ENCODE data around the gene GLDN.
"Not testable (repeated sequence)": the region's sequence is repeated elsewhere in the genome, so short reads cannot be mapped to it uniquely, and the experiment has no call there.

Gene GLDN

GRCh38 chr15:51390966-51391422 is 49.5 kb downstream of the GLDN start:
- DNase-seq: no peak

GRCh38 chr15:51396921-51397320 is 55.5 kb downstream of the GLDN start:
- no peak for DNase-seq

DNA sequence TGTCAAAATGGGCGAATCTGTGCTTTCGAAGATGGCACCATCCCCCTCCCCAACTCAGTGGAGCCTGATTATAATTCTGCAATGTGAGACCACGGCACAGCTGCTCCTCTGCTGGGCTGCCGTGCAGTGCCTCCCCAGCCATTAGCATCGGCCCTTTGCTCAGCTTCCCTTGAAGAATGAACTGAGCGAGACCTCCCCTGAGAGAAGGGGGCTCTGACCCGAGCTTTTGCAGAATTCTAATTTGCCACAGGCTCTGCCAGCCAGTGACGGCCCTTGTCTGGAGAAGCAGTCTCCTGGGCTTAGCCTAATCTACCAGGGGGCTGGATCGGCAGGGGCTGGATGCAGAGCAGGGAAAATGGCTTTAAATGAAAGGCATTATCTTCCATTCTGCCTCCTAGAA is 57.2 kb downstream of the GLDN start:
- DNase-seq: no peak

GRCh38 chr15:51401051-51401780 is 59.8 kb downstream of the GLDN start:
- DNase-seq: no peak

DNA sequence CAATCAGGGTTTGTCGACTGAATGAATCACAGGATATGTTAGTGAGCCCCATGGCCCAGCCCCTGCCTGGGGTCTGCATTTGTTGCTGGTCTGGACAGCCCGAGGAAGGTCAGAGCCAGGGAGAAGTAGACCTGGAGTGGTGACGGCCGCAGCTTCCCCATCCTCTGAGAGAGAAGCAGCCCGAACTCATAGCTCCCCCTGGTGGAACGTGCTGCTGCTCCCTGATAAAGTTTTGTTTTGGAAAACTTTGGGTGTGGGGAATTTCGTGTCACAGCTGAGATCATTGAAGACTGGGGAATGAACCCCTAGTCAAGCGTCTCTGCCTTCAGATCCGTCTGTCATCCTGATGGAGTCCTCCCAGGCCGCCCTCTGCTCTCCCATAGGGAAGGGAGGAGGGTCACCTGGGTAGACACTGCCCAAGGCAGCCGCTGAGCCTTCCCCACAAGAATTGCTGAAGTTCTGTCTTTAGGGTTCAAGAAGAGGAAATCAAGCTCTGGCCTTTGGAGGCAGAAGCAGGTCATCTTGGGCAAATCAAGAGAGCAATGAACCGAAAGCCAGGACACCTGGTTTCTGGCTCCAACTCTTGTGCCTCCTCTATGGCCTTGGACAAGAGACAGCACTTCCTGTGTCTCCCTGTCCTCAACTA is 60.5 kb downstream of the GLDN start:
- no peak for DNase-seq

DNA sequence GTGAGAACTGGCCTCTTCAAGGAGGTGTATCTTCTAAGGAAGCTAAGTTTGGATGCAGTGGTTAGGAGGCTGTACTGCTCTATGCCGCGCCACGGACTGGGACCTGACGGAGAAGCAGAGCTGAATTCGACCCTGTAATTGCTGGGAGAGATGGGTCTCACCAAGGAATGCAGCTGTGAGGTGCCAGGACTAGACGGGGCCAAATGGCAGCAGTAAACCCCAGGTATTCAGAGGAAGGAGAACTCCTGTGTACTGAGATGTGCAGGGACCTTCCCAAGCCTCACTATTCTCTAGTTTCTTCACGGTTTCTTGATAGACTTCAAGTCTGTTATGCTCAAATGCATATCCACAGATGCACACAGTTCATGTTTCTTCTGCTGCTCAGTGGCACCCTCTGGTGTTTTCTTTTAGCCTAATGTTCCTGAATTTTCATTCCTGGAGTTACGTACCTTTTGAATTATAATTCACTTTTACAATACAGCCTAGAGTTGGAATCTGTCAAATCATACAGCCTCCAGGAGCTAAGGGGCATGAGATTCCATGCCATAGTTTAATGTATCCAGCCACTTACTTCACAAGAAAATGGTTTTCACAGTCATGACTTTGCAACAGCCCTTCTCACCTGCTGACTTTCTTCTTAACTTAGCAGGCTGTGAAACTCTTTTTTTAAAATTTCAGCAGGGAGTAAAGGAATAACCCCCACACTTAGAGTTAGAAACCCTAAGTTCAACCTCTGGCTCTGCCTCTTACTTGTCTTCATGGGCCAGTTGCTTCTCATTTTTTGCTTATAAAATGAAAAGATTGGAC is 61.8 kb downstream of the GLDN start:
- no peak for DNase-seq

DNA sequence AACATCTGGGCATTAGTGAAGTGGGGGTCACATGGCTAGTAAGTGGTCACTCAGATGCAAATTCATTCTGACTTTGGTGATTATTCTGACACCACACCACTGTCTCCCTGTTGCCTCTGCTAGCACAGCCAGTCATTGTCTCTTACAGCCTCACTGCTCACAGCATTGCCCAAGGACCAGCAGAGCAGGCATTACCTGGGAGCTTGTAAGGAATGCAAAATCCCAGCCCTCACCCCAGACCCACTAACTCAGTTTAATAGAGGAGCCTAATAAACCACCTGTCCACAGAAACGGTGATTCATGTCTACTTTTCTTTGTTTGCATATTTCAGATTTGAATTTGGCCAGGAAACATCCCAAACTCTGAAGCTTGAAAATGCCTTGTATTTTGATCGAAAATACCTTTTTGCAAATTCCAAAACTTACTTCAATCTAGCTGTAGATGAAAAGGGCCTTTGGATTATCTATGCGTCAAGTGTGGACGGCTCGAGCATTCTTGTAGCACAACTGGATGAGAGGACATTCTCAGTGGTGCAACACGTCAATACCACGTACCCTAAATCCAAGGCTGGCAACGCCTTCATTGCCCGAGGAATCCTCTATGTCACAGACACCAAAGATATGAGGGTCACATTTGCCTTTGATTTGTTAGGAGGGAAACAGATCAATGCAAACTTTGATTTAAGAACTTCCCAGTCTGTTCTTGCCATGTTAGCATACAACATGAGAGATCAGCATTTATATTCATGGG is 62.7 kb downstream of the GLDN start:
- DNase-seq: no peak

DNA sequence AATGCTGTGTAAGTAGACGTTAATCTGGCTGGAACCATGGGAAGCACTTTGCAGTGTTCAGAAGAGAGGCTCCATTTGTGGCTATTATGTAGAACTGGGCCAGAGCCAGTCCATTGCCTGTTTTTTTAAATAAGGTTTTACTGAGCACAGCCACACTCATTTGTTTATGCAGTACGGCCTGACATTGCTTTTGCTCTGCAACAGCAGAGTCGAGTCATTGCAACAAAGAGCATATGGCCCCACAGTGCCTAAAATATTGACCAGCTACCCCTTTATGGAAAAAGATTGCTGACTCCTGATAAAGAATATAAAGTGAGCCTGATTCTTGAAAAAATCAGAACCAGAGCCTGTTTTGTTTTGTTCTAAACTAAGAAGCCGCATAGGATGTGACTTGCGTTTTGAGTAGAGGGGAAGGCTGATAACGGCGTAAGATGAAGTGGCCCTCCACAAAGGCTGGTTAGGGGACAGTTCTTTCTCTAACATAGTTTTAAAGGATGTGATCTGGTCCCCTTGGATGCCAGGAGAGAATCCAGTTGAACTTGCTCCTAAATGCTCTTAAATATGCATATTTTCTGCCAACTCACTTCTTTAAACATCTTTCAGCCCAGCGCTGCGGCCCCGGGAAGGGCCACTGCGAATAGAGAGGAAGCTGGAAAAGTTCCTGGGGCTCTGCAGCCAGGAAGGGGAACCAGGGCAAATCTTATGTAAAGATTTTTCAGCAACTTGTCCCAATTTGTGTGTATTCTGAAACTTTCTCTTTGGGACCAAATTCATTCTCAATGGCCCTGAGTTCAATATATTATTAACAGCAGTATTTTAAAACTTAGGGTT is 64.5 kb downstream of the GLDN start:
- no peak for DNase-seq

DNA sequence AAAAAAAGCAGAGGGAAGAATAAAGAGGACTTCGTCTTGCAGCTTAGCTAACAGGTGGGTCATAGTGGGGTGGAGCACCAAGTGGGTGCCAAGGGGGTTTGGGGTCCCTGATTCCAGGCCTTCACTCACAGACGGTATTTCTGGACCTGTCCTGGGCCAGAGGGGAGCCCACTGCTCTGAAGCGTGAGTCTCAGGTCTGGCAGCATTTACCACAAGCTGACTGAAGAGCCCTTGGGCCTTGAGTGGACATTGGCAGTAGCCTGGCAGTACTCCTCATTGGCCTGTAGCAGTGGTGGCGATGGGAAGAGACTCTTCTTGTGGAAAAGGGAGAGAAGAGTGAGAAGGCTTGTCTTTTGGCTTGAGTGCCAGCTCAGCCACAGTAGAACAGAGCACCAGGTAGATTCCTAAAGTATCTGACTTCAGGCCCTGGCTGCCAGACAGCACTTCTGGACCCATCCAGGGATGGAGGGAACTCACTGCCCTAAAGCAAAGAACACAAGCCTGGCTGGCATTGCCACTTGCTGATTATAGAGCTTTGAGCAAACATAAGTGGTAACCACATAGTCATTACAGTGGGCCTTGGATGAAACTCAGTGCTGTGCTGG is 72.9 kb downstream of the GLDN start:
- no peak for DNase-seq

DNA sequence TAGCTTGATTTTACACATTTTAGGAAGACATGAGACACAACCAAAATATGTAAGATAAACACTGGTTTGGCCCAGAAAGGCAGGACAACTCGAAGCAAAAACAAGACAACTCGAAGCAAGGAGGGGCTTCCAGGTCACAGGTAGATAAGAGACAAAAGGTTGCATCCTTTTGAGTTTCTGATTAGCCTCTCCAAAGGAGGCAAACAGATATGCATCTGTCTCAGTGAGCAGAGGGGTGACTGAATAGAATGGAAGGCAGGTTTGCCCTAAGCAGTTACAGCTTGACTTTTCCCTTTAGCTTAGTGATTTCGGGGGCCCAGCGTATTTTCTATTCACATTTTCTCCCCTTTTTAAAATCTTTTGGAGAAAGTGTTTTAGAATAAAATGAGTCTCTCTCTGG is 74.7 kb downstream of the GLDN start:
- no peak for DNase-seq

DNA sequence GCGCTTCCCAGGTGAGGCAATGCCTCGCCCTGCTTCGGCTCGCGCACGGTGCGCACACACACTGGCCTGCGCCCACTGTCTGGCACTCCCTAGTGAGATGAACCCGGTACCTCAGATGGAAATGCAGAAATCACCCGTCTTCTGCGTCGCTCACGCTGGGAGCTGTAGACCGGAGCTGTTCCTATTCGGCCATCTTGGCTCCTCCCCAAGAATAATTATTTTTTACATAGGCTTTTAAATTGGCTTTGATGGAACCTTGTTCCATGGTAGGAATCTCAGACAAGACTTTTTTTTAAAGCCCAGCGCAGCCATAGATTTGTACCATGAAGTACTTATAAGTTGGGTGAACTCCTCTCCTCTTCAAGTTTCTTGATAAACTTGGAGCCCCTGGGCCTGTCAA is 81.6 kb downstream of the GLDN start:
- DNase-seq: not testable (repeated sequence)

DNA sequence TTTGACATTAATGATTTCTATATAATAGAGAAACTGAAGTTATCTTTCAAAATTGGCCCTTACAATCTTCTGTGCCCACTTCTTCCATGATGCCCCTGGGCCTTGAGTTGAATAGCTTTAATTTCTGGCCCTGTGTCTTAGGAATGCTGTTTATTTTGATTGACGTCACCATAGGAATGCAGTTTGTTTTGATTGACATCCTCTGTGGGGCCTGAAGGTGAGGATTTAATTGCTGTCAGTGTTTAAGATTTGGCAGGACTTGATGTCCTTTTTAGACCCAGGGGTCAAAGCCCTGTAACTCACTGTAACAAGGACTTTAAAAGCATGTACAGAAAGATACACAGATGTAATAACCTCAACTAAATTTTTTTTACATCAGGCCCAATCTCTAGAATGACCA is 83.3 kb downstream of the GLDN start:
- no peak for DNase-seq

- DNase-seq: no peak
Measured at GRCh38 chr15:51425517-51426040, 84.1 kb downstream of the GLDN start.

DNA sequence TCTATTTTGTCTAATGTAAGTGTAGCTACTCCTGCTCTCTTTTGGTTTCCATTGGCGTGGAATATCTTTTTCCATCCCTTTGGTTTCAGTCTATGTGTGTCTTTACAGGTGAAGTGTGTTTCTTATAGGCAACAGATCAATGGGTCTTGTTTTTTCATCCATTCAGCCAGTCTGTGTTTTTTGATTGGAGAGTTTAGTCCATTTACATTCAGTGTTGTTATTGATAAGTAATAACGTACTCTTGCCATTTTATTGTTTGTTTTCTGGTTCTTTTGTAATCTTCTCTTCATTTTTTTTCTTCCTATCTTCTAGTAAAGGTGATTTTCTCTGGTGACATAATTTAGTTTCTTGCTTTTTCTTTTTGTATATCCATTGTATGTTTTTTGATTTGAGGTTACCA is 97.1 kb downstream of the GLDN start:
- no peak for DNase-seq

DNA sequence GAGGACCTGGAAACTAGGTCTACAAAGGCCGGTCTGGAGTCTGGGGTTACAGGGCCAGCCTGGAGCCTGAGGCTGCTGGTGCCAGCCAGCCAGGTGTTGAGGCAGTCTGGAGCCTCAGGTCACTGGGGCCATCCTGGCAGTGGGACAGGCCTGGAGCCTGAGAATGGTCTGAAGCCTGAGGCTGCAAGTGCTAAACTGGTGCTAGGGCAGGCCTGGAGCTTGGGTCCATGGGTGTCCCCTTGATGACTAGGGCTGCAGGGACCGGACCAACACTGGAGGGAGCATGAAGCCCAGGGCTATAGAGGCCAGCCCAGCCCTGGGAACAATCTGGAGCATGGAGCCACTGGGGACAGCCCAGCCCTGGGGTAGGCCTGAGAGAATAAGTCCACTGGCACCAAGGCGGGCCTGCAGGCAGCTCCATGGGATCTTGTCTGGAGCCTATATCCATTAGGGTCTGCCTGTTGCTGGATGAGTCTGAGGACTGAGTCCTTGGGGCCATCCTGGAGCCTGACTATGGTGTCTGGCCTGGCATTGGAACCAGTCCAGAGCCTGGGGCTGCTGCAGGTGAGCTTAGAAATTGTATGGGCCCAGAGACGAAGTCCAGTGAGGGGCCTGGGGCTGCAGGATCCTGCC is 101.9 kb downstream of the GLDN start:
- DNase-seq: no peak

DNA sequence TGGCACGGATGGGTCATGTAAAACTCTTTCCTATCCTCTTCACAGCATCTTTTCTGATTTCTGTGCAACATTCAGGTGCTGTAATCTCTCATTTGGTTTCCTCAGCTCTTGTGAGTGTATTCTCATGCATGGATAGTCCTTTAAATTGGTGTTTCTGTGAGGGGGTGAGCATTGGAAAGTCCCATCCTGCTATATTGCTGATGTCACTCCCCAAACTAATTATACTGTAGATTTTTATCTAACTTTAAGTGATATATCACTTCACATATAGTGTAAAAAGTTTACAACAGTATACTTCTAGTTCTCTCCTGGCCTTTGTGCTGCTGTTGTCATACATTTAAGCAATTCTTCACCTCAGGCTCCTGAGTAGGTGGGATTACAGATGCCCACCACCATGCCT is 102.7 kb downstream of the GLDN start:
- no peak for DNase-seq

GRCh38 chr15:51444807-51445206 is 103.4 kb downstream of the GLDN start:
- no peak for DNase-seq

DNA sequence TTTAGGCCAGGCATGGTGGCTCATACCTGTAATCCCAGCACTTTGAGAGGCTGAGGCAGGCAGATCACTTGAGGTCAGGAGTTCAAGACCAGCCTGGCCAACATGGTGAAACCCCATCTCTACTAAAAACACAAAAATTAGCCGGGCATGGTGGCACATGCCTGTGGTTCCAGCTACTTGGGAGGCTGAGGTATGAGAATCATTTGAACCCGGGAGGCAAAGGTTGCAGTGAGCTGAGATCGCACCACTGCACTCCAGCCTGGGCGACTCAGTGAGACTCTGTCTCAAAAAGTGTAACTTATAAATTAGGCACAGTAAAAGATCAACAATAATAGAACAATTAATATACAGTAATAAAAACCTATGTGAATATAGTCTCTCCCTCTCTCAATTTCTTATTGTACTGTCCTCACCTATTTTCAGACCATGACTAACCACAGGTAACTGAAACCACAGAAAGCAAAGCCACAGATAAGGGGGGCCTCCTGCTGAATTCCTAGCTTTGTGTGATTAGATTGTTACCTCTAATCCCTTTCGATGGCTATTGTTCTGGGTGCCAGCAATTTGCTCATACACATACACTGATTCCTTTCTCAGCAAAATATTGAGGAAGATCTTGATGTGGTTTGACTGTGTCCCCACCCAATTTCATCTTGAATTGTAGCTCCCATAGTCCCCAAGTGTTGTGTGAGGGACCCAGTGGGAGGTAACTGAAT is 104.7 kb downstream of the GLDN start:
- DNase-seq: not testable (repeated sequence)

GRCh38 chr15:51447855-51448621 is 106.6 kb downstream of the GLDN start:
- no peak for DNase-seq

All from stimulated activated CD4-positive, alpha-beta T cell treated with anti-CD3 and anti-CD28 coated beads, Interleukin-4, amount 100 ng/mL, for 1 hour (primary cell).